MM.1S (cell line): ENCODE results near the gene TXNDC8.

ENCODE experiments used
- CTCF ChIP-seq: fragments of 300-600 bp; sonication (generic); IDR thresholded peaks from 2 replicates; pipeline ENCODE4 v1.5.1; 2016; ENCODE audit warnings: antibody characterized with exemption, low read length, mixed read lengths
- EZH2 ChIP-seq: fragments of 300-600 bp; sonication (generic); optimal IDR thresholded peaks from 2 replicates; pipeline ENCODE3; 2017; ENCODE audit warnings: low read depth, mild to moderate bottlenecking, antibody characterized with exemption, low read length, mixed read lengths

- TF ChIP-seq CTCF: no peak
- TF ChIP-seq EZH2: no peak
These were observed 9.9 kb downstream of the TXNDC8 start for GRCh38 chr9:110327716-110328115.
